Activated T-cell treated with anti-CD3 and anti-CD28 coated beads, Interleukin-2, amount 50 U/mL, for 1 hour (primary cell): Measurements from ENCODE around the gene MYO15B.

Source experiments
- DNase-seq: peaks from one replicate; pipeline ENCODE4 v3.0.0-alpha.2; 2020

The MYO15B gene

DNA sequence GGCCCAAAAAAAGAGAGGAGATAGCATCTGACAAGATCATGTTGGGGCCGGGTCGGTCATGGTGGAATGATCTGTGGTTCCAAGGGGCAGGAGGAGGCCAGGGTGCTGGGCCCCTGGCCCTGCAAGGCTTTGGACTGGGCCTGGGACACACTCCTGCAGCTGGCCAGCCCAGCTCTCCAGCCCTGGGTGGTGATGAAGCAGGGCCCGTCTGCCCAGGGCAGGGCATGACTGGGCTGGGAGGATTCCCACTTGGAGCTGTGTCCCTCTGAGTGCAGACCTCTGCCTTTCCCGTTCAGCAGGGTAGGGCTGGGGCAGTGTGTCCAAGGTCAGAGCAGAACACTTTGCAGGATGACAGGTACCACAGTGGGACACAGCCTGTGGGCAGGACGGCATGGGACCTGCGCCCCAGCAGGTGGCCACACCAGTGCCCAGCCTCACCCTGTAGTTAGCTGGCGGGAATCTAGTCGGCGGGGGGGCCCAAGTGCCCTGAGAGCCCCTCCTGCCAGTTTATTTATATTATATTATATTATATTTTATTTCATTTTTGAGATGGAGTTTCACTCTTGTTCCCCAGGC is 27.6 kb upstream of the MYO15B start:
- DNase-seq = no peak

DNA sequence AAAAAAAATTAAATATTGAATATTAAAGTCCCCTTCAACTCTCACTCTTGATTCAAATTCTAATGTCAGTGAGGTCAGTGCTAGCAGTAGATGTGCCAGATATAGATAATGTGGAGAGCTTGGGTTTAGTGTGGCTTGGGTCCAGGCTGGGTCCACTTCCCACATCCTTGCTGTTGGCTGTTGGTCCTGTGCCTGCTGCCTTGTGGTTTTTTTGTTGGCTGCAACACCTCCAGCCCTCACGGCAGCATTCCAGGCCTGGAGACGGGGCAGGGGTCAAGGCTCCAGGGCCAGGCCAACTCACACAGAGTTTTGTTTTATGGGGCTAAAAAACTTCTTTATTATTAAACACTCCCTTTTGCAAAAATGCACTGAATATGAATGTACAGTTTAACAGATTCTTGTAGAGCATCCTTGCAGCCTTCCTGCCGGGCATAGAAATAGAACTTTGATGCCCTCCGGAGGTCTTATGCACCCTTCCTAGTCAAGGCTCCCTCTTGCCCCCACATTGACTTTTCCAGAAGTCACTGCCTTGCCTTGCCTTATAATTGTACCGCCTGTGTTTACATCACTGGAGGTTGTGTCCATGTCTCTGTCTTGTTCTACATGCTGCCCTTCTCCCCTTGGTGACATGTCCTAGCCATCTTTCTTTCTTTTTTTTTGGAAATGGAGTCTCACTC is 25.5 kb upstream of the MYO15B start:
- no peak for DNase-seq

DNA sequence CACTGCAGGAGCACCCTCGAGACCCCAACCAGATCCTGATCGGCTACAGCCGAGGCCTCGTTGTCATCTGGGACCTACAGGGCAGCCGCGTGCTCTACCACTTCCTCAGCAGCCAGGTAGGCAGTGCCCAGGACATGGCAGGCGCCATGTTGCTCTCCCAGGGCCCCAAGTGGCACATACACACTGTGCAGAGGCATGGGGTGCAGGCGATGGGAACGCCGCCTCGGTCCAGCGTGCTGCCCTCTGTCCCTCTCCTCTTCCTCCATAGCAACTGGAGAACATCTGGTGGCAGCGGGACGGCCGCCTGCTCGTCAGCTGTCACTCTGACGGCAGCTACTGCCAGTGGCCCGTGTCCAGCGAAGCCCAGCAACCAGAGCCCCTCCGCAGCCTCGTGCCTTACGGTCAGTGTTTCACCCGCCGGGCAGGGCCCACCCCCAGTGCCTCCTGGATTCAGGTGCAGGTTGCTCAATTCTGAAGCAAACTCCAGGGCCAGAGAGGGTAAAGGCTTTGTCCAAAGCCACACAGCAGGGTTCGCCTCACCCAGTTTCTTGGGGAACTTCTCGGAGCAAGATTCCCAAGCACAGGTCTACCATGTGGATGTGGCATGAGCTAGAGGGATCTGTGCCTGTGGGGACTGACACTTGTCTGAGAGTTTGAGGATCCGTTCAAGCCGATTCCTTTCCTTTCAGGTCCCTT is 24.4 kb upstream of the MYO15B start:
- no peak for DNase-seq

DNA sequence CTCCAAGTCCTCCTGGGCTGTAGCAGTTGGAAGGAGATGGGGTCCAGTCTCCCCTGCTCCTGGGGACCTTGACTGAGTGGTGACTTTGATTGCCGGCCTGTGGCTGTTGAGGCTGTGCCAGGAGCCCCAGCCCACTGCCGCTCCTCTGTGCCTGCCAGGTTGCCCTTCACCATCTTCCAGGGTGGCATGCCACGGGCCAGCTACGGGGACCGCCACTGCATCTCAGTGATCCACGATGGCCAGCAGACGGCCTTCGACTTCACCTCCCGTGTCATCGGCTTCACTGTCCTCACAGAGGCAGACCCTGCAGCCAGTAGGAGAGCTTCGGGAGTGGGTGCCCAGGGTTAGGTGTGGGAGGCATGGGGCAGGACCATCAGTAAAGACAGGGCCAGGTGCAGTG is 23.4 kb upstream of the MYO15B start:
- no peak for DNase-seq

DNA sequence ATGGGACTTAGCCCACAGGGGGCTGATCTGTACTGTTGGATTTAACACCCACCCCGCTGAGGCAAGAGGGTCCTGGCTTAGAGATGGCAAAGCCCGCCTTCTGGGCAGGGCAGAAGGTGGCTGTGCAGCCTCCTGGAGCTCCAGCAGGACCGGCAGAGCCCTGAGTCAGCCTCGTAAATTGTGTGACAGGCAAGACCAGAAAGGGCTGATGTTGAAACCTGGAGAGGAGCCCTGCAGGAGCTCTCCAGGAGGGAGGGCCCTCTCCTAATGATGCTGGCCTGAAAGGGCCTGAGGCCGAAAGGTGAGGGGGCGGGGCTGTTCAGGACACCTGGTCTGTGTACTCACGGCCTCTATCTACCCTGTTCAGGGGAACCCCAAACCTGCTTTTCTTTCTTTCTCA is 22.5 kb upstream of the MYO15B start:
- DNase-seq = no peak

DNA sequence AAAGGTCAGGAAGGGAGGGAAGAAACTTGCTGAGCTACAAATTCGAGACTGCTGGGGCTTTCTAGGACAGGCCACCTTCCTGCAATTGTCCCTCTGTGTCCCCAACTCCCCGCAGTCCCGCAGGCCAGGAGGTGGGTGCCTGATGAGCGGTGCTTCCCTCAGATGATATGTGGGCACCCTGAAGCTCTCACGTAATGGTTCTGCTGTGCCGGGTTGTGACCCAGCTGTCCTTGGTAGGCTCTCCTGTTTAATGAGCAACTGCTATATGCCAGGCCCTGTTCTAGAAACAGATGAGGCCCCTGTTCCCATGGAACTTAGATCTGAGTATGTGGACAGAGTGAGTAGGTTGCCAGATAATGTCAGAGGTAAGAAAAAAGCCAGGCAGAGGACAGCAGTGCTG is 22.0 kb upstream of the MYO15B start:
- no peak for DNase-seq

DNA sequence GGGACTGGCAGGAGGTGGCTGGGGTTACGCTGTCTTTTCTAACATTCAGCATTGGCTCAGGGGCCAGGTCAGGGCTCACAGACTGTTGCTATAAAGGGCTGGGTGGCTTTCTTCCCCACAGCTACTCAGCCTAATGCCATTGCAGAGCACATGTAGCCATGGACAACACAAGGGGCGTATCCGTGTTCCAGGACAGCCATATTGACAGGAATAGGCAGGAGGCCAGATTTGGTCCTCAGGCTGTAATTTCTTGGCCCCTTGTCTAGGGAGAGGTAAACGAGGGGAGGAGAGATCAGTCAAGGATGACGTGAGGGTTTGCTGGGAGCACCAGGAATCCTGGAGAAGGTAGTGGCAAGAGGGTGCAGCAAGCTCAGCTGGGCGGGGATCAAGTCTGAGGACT is 21.2 kb upstream of the MYO15B start:
- DNase-seq = no peak

DNA sequence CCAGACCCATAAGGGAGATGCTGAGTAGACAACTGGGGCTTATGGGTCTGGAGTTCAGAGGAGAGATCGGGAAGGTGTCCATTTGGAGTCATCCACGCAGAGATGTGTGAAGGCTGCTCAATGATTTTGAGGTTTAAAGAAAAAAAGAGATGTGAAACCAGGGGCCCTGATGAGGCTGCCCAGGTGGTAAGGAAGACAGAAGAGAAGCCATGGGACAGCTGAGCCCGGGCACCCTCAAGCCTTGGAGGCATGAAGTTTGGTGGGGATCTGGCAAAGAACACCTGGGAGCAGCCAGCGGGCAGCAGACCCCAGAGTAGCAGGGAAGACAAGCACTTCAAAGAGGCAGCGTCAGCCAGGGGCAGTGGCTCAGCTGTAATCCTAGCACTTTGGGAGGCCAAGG is 20.8 kb upstream of the MYO15B start:
- no peak for DNase-seq

DNA sequence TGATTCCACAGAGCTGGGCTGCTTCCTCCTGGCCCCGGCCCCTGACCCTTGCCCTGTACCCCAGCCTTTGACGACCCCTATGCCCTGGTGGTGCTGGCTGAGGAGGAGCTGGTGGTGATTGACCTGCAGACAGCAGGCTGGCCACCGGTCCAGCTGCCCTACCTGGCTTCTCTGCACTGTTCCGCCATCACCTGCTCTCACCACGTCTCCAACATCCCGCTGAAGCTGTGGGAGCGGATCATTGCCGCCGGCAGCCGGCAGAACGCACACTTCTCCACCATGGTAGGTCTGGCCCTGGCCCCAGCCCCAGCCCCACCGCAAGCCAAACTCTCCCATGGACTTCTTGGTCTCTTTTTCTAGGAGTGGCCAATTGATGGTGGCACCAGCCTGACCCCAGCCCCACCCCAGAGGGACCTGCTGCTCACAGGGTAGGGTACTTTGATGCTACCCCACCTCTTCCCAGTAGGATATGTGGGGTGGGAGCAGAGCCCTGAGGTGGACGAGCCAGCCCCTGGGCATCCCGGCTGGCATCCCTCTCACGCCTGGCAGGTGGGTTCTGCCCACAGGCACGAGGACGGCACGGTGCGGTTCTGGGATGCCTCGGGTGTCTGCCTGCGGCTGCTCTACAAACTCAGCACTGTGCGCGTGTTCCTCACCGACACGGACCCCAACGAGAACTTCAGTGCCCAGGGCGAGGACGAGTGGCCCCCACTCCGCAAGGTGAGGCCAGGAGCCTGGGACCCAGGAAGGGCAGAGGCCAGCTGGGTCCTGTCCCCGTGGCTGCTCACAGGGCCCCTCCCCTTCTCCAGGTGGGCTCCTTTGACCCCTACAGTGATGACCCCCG is 19.0 kb upstream of the MYO15B start:
- no peak for DNase-seq

DNA sequence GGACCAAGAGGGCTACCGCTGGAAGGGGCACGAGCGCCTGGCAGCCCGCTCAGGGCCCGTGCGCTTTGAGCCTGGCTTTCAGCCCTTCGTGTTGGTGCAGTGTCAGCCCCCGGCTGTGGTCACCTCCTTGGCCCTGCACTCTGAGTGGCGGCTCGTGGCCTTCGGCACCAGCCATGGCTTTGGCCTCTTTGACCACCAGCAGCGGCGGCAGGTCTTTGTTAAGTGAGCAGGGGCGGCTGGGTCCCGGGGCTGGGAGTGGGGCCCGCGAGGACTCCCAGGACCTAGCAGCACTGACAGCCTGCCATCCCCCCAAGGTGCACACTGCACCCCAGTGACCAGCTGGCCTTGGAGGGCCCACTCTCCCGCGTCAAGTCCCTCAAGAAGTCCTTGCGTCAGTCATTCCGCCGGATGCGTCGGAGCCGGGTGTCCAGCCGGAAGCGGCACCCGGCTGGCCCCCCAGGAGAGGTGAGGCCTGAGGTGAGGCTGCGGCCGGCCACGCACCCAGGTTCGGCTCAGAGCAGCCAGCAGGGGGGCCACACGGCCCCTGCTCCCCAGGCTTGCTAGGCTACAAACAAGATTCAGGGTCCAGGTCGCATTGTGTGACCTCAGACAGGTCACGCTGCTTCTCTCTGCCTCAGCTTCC is 17.4 kb upstream of the MYO15B start:
- no peak for DNase-seq

DNA sequence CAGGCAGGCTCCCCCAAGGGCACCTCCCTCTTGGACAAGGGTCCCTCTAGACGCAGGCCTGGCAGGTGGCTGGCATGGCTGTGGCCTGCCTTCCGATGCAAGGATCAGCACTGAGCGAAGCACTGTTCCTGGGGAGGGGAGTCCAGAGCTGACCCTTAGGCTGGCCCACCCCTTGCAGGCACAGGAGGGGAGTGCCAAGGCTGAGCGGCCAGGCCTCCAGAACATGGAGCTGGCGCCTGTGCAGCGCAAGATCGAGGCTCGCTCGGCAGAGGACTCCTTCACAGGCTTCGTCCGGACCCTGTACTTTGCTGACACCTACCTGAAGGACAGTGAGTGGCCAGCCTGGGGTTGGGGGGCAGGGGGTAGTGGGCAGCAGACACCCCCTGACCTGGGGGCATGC is 16.8 kb upstream of the MYO15B start:
- DNase-seq = no peak

DNA sequence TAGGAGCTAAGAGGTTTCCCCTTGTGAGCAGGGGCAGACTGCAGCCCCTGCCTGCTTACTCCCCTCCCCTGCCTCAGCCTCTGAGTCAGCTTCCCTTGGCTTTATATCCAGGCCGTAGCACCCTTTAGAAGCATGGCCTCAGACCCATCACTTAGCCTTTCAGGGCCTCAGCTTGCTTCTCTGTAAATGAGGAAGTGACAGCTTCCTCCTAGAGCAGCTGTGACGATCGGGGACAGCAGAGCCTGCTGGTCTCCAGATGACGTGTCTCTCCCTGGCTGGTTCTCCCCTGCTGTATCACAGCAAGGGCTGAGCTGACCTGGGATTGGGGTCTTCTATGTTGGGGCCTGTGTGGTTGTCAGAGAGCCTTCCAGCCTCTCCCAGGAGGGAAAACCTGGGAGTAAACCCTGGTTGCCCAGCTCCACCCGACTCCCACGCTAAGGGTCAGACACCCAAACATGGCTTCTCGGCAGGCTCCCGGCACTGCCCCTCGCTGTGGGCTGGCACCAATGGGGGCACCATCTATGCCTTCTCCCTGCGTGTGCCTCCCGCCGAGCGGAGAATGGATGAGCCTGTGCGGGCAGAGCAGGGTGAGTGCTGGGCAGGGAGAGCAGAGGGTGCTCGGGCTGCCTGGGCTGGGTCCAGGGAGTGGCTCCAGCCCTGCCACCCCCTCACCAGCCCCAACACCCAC is 16.3 kb upstream of the MYO15B start:
- no peak for DNase-seq

DNA sequence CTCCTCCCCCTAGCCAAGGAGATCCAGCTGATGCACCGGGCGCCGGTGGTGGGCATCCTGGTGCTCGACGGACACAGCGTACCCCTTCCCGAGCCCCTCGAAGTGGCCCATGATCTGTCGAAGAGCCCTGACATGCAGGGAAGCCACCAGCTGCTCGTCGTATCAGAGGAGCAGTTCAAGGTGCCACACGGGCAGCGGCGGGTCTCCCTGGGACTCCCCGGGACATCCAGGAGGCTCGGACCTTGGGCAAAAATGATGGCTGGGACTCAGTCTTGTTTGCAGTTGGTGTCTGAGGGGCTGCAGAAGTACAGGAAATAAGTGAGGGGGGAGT is 15.8 kb upstream of the MYO15B start:
- DNase-seq = no peak

DNA sequence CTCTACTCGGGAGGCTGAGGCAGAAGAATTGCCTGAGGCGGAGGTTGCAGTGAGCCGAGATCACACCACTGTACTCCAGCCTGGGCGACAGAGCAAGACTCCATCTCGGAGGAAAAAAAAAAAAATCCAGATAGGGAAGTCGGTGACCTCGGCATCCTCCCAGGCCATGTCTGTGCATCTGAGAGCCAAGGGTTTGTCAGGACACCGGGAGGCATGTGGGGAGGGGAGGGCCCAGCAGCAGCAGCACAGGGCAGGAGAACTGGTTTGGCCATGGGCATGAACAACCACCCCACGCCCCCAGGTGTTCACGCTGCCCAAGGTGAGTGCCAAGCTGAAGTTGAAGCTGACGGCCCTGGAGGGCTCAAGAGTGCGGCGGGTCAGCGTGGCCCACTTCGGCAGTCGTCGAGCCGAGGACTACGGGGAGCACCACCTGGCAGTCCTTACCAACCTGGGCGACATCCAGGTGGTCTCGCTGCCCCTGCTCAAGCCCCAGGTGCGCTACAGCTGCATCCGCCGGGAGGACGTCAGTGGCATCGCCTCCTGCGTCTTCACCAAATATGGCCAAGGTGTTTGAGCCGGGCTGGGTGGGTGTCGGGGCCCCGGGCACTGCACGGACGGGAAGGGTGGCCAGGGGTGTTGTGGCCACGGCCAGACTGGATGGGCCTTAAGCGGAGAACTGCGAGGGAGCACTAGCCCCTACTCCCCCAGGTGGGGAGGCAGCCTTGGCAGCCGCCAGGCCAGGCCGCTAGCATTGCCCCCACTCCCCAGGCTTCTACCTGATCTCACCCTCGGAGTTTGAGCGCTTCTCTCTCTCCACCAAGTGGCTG is 14.7 kb upstream of the MYO15B start:
- DNase-seq = no peak

DNA sequence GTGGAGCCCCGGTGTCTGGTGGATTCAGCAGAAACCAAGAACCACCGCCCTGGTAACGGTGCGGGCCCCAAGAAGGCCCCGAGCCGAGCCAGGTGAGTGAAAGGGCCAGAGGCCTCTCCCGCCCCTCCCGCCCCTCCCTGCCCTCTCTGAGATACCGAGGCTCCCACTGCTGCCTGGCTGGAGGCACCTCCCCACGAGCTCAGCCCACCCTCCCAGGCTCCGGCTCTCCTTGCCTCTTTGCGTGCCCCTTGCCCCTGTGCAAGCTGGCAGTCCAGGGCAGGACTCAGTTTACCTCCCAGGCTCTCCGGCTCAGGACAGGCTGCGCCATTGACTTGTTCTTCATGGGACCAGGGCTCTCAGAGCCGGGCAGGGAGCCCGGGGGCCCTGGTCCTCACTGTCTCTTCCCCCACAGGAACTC is 14.1 kb upstream of the MYO15B start:
- DNase-seq = no peak

DNA sequence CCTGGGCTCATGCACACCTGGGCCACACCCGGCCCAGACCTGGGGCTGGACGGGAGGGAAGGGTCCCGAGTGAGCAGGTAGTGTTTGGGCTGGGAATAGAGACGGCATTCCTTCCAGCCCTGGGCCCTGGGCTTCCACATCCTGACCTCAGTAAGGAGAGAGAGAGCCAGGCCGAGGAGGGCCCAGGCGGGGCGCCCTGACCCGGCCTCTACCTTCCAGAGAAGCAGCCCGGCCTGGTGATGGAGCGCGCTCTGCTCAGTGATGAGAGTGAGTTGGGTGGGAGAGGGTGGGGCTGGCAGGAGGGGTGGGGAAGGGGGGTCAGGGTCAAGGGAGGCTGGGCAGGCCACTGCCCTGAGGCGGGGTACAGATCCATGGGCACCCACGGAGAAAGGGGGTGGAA is 13.6 kb upstream of the MYO15B start:
- no peak for DNase-seq

DNA sequence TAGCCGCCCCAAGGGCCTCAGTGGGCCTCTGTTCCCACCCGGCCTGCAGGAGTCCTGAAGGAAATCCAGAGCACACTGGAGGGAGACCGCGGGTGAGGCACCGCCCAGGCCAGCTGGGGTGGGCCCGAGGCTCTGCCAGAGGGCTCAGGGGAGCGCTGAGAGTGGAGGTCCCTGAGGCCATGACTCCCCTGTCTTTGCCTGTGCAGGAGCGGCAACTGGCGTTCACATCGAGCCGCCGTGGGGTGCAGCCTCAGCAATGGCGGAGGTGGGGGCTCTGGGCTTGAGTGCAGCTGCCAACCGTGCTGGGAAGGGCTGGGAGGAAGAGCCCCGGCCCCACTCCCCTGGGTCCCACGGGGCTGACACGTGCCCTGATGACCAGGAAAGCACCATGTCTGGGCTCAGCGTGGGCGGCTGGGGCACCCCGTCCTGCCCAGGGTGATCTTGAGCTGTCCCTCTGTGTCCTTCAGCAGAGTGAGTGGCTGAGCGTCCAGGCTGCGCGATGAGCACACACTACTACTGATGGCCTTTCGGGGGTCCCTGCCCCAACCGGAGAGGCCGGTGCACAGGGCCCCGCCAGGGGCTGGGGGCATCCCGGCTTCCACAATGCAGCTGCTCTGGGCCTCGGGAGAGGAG is 13.1 kb upstream of the MYO15B start:
- DNase-seq = no peak

DNA sequence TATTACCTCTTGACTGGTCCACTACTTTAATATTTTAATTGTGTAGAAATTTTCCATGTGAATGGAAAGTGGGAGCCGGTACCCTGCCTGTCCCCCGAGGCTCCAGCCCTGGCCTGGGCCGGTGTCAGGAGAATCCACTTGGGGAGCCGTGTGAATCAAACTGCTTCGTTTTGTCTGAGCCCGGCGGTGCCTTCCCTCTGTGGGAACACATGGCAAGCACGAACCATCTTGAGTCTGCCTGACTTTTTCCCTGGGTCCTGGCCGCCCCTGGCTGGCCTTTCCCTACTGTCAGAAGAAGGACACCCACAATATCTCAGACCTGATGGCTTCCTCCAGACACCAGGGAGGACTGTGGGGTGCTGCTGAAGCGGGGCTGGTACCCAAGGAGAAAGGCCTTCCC is 12.4 kb upstream of the MYO15B start:
- DNase-seq = no peak

DNA sequence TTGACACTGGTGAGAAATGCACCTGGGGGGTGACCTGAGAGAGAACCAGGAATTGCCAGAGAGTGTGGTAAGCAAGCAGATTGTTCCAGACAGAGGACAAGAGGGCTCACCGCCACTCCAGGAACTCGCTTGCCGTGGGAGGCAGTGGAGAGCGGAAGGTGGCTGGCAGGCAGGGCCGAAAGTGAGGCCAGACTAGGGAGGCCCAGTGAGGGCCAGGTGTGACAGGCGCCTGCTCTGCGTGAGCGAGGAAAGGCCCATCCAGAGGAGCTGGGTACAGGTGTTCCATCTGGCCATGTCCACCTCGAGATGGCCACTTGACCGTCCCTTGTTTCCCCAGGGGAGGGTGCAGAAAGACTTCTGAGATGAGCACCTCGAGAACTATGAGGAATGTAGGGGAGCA is 11.9 kb upstream of the MYO15B start:
- no peak for DNase-seq

DNA sequence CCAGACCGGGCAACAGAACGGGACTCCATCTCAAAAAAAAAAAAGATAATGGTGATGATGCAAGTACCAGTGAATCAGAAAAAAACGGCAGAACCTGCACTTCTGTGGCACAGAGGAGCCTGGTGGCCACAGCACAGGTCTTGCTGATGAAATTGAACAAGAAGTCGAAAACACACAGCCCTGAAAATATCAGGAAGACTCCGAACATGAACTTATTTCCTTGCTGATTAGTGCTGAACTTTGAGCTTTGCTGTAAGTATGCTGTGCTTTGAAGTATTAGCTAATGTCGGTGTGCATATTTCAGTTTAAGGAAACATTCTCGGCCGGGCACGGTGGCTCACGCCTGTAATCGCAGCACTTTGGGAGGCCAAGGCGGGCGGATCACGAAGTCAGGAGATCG is 10.9 kb upstream of the MYO15B start:
- no peak for DNase-seq

DNA sequence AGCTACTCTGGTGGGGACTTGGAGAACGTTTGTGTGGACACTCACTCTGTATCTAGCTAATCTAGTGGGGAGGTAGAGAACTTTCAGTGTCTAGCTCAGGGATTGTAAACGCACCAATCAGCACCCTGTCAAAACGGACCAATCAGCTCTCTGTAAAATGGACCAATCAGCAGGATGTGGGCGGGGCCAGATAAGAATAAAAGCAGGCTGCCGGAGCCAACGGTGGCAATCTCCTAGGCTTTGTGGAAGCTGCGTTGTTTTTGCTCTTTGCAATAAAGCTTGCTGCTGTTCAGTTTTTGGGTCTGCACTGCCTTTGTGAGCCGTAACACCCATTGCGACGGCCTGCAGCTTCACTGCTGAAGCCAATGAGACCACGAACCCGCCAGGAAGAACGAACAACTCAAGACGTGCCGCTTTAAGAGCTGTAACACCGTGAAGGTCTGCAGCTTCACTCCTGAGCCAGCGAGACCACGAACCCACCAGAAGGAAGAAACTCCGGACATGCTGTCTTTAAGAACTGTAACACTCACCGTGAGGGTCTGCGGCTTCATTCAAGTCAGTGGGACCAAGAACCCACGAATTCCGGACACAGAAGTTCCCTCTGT is 6.4 kb upstream of the MYO15B start:
- DNase-seq = peak; percentile 60
